T-helper 22 cell (primary cell): Measurements from ENCODE around the gene METAP2.

Experiments used
- DNase-seq: peaks from one replicate; pipeline ENCODE4 v3.0.0-alpha.2; 2020; ENCODE audit warnings: low read depth

METAP2 gene

DNA sequence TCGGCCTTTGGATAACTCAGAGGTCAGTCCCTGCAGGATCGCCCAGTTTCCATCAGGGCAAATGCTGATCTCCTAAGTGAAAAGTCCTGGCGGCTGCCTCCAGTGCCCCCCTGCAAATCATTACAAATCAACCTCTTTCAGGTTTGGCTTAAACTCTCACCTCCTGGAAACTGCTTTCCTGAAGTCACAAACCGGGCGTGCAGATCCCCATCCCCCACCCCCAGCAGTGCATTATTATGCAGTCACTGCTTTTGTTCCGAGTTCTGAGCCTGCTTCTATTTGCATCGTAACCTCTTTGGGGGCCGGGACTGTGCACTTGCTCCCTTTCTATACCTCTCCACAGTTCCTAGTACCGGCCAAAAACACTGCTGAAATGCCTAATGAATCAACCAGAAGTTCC, 77.4 kb downstream of the METAP2 start, which contains the start of gene USP44:
Gene USP44 (minus strand): TSS at position 172 of the 400 bp plus-strand sequence. CDS start 17,220 bp downstream, outside the sequence.
- DNase-seq = no peak

- no peak for DNase-seq
These were observed 78.1 kb downstream of the METAP2 start for GRCh38 chr12:95551913-95552516.

- no peak for DNase-seq
These were observed 79.4 kb downstream of the METAP2 start for GRCh38 chr12:95553197-95553943.

DNA sequence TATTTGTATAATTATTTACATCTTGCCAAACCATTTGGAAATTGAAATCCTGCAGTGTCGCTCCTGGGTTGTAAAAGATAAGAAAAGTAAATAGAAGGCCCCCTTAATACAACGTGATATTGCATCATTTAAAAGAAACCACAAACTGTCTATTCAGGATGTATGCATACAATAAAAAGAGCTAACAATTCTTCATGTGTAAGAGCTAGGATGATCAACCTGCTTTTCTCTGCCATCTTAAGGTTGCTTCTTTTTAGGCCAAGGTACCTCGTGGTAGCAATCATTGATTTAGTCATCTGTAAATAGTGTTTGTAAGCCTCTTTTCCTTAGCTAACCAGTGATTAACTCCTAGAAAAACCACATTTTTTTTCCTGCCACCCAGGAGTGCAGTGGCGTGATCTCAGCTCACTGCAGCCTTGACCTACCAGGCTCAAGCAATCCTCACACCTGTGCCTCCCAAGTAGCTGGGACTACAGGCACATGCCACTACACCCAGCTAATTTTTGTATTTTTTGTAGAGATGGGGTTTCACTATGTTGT, 80.7 kb downstream of the METAP2 start:
- DNase-seq = no peak

DNA sequence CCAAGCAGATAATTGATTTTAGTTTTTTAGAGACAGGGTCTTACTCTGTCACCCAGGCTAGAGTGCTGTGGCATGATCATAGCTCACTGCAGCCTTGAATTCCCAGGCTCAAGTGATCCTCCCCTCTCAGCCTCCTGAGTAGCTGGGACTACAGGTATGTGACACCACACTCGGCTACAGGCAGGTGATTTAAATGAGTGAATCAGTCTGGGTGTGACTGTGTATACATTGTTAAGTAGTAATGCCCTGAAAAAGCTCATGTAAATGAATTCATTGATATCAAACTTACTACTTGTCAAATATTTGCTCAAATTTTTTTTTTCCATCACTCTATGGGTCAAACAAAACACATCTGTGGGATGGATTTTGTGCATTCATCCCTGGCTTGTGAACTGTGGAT, 83.7 kb downstream of the METAP2 start:
- DNase-seq = no peak
